Neuronal stem cell (in vitro differentiated cells): Measurements from ENCODE around the gene WWOX.
A peak's percentile ranks its signal among the peaks of the same experiment; 100 is the strongest.

Source experiments
- DNase-seq: peaks from one replicate; pipeline ENCODE4 v3.0.0-alpha.2; 2013; ENCODE audit warnings: low spot score
- H2AFZ ChIP-seq: one replicate; pipeline ENCODE4 v1.6.1; 2013; ENCODE audit warnings: mild to moderate bottlenecking, low read length, inconsistent platforms
- H2AK5ac ChIP-seq: 2 replicates; pipeline ENCODE4 v1.6.1; 2013; ENCODE audit warnings: low read depth, mild to moderate bottlenecking, inconsistent platforms, low read length, moderate library complexity, mixed read lengths
- H2BK120ac ChIP-seq: 2 replicates; pipeline ENCODE4 v1.6.1; 2013; ENCODE audit warnings: low read depth, mild to moderate bottlenecking, inconsistent platforms, low read length, moderate library complexity, mixed read lengths
- H2BK12ac ChIP-seq: one replicate; pipeline ENCODE4 v1.6.1; 2013; ENCODE audit warnings: low read length, inconsistent platforms
- H2BK15ac ChIP-seq: 2 replicates; pipeline ENCODE4 v1.6.1; 2013; ENCODE audit warnings: mild to moderate bottlenecking, low read length, inconsistent platforms, mixed read lengths
- H2BK5ac ChIP-seq: one replicate; pipeline ENCODE4 v1.6.1; 2013; ENCODE audit warnings: inconsistent platforms, mild to moderate bottlenecking, low read length, moderate library complexity
- H3K14ac ChIP-seq: one replicate; pipeline ENCODE4 v1.6.1; 2013; ENCODE audit warnings: low read length, inconsistent platforms
- H3K18ac ChIP-seq: 2 replicates; pipeline ENCODE4 v1.6.1; 2013; ENCODE audit warnings: low read length, inconsistent platforms
- H3K23ac ChIP-seq: 2 replicates; pipeline ENCODE4 v1.6.1; 2013; ENCODE audit warnings: low read depth, mild to moderate bottlenecking, mixed read lengths, low read length, inconsistent platforms; ENCODE audit not compliant: poor library complexity
- H3K27ac ChIP-seq: replicated peaks from 3 replicates; pipeline ENCODE4 v1.5.1; 2013; ENCODE audit warnings: low read length, inconsistent platforms
- H3K27me3 ChIP-seq, 3 experiments: 2 replicates each; pipeline ENCODE4 v1.6.1; 2013; ENCODE audit warnings: low read length in 3 of 3, mild to moderate bottlenecking in 2 of 3, inconsistent platforms in 1 of 3, low read depth in 1 of 3, mixed read lengths in 1 of 3, moderate library complexity in 1 of 3; ENCODE audit not compliant: control insufficient read depth in 3 of 3, insufficient read depth in 3 of 3
- H3K36me3 ChIP-seq, 2 donors: replicated peaks in 1 of 2; 2 replicates each; pipeline ENCODE4 v1.6.1; 2013; ENCODE audit warnings: low read length in 2 of 2; ENCODE audit not compliant: control insufficient read depth in 2 of 2, insufficient read depth in 2 of 2
- H3K4ac ChIP-seq: 2 replicates; pipeline ENCODE4 v1.6.1; 2013; ENCODE audit warnings: inconsistent platforms, mild to moderate bottlenecking, low read length, moderate library complexity
- H3K4me1 ChIP-seq, 2 donors: 1 replicate in 1 of 2; 2 replicates in 1 of 2; pipeline ENCODE4 v1.6.1; 2013; ENCODE audit warnings: low read length in 2 of 2, low read depth in 1 of 2; ENCODE audit not compliant: control insufficient read depth in 2 of 2, insufficient read depth in 1 of 2
- H3K4me2 ChIP-seq: one replicate; pipeline ENCODE4 v1.6.1; 2013; ENCODE audit warnings: mild to moderate bottlenecking, low read length, inconsistent platforms; ENCODE audit not compliant: insufficient read depth, poor library complexity, severe bottlenecking
- H3K4me3 ChIP-seq, 2 donors: 2 replicates each; pipeline ENCODE4 v1.5.1; 2013; ENCODE audit warnings: low read length in 2 of 2, mild to moderate bottlenecking in 2 of 2, inconsistent platforms in 1 of 2, moderate library complexity in 1 of 2
- H3K79me1 ChIP-seq: one replicate; pipeline ENCODE4 v1.6.1; 2013; ENCODE audit warnings: low read depth, mild to moderate bottlenecking, inconsistent platforms, low read length, moderate library complexity
- H3K9ac ChIP-seq: one replicate; pipeline ENCODE4 v1.6.1; 2013; ENCODE audit warnings: mild to moderate bottlenecking, low read depth, low read length, inconsistent platforms; ENCODE audit not compliant: poor library complexity
- H3K9me3 ChIP-seq, 2 donors: replicated peaks in 1 of 2; 2 replicates each; pipeline versions ENCODE3 to v1.6.1; 2013; ENCODE audit warnings: low read length in 2 of 2, mild to moderate bottlenecking in 2 of 2, inconsistent platforms in 1 of 2, low read depth in 1 of 2, mixed read lengths in 1 of 2, moderate library complexity in 1 of 2; ENCODE audit not compliant: control insufficient read depth in 2 of 2, insufficient read depth in 1 of 2
- H4K8ac ChIP-seq: one replicate; pipeline ENCODE4 v1.6.1; 2013; ENCODE audit warnings: low read depth, mild to moderate bottlenecking, inconsistent platforms, low read length, moderate library complexity
- H4K91ac ChIP-seq: one replicate; pipeline ENCODE4 v1.6.1; 2013; ENCODE audit warnings: low read length, low read depth, mild to moderate bottlenecking, inconsistent platforms; ENCODE audit not compliant: poor library complexity
- WGBS, 2 donors: extraction: QIAGEN DNeasy Blood & Tissue Kit; methylation state at CpG; one replicate each; pipeline ENCODE4 v1.1.7; 2013; ENCODE audit warnings: missing lambda C conversion rate in 2 of 2, mixed read lengths in 1 of 2; ENCODE audit not compliant: insufficient read length in 2 of 2, insufficient replicate concordance in 1 of 2; ENCODE audit errors: extremely low coverage in 2 of 2; 5-methylcytosine and 5-hydroxymethylcytosine counted together

WWOX gene

DNA sequence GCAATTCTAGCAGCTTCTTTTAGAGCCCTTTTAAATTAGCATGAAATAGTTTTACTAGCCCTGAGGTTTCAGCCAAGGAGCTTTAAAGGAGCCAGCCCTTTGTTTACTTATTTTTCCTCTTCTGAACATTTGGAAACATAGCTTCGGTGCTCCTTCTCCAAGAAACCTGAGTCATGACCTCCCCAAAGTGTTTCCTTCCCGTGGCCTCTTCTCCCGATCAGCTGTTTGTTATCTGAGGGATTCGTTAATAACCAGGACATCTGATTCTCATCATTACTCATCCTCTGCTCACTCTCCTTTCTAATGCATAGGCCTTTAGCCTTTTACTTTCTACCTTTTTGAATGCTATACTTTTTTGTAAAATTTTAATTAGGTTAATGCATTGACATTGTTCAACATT, 204.5 kb downstream of the WWOX start:
- H3K79me1 ChIP-seq = no peaks in the 10 kb centered on the region
- no peak overlapping the region for H3K9ac ChIP-seq
- H2BK15ac ChIP-seq = no peak overlapping the region
- DNase-seq = no peak
- no peak overlapping the region for H3K27ac ChIP-seq
- no peak overlapping the region for H2AFZ ChIP-seq
- no peaks in the 10 kb centered on the region for H3K27me3 ChIP-seq
- H4K91ac ChIP-seq = no peak overlapping the region
- no peak overlapping the region for H2BK5ac ChIP-seq
- no peak overlapping the region for H2BK120ac ChIP-seq
- no peak overlapping the region for H3K4me3 ChIP-seq
- H3K4me1 ChIP-seq = peaks cover 0 to 3% of the 10 kb centered on the region in 2 donors
- no peak overlapping the region for H3K14ac ChIP-seq
- no peak overlapping the region for H3K4ac ChIP-seq
- no peaks in the 10 kb centered on the region for H3K9me3 ChIP-seq
- H2AK5ac ChIP-seq = no peak overlapping the region
- no peak overlapping the region for H2BK12ac ChIP-seq
- no peak overlapping the region for H4K8ac ChIP-seq
- WGBS, 2 donors = no CpG with 5 or more reads among the region's 4 CpGs
- H3K4me2 ChIP-seq = no peak overlapping the region
- no peak overlapping the region for H3K18ac ChIP-seq
- H3K36me3 ChIP-seq = no peaks in the 10 kb centered on the region
- H3K23ac ChIP-seq = no peak overlapping the region

GRCh38 chr16:78306361-78306760, 206.9 kb downstream of the WWOX start:
- Histone ChIP-seq H2BK12ac (no peak overlapping the region), H3K9me3 (no peaks in the 10 kb centered on the region), H3K23ac (no peak overlapping the region), H2BK5ac (no peak overlapping the region), H2BK15ac (no peak overlapping the region), H3K4me2 (no peak overlapping the region), H3K9ac (no peak overlapping the region), H3K79me1 (no peaks in the 10 kb centered on the region), H4K8ac (no peak overlapping the region), H3K4me1 (peaks cover 8 to 14% of the 10 kb centered on the region in 2 donors), H2BK120ac (no peak overlapping the region), H3K4ac (no peak overlapping the region), H3K27ac (no peak overlapping the region), H3K14ac (no peak overlapping the region), H3K27me3 (no peaks in the 10 kb centered on the region), H4K91ac (no peak overlapping the region), H3K18ac (no peak overlapping the region), H2AK5ac (no peak overlapping the region), H2AFZ (no peak overlapping the region), H3K36me3 (no peaks in the 10 kb centered on the region), H3K4me3 (no peak overlapping the region)
- DNase-seq = no peak
- no CpG with 5 or more reads among the region's 1 CpG for WGBS, 2 donors

DNA sequence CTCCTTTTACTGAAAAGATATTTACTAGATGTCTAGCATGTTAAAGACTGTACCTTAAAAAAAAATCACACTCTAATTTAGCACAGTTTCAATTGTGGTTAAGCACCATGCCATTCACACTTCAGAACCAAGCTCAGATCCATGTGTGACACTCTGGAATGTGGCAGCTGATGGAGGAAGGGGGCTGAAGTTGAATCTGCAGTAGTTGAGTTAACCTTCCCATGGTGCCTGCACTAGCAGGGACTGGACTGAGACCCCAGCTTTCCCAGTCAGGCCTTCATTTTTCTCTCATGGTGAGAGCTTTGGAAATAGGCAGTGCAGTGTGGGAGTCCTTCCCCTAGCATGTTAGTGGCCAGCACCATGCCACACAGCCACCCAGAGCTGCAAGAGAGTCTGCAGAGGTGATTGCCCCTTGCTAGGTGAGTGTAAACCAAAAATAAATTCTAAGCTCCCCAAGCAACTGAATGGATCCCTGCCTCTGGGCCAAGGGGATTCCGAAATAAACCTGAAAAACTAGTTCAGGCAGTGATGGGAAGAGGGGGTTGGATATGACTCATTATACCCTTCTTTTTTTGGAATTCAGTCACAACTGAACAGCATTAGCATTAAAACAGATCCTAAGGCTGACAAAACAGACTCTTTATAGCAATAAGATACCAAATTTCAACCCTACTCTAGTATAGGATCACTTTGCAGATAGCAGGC, 208.5 kb downstream of the WWOX start:
- DNase-seq = no peak
- no peak overlapping the region for H3K4me2 ChIP-seq
- H2BK15ac ChIP-seq = no peak overlapping the region
- H3K27me3 ChIP-seq = no peaks in the 10 kb centered on the region
- no peak overlapping the region for H3K4ac ChIP-seq
- no peak overlapping the region for H2AFZ ChIP-seq
- H4K91ac ChIP-seq = no peak overlapping the region
- no peak overlapping the region for H2BK120ac ChIP-seq
- no peak overlapping the region for H4K8ac ChIP-seq
- no peak overlapping the region for H2BK5ac ChIP-seq
- peaks cover 16 to 19% of the 10 kb centered on the region in 2 donors for H3K4me1 ChIP-seq
- WGBS, 2 donors = no CpG with 5 or more reads among the region's 1 CpG
- no peak overlapping the region for H2BK12ac ChIP-seq
- no peak overlapping the region for H3K27ac ChIP-seq
- no peak overlapping the region for H3K18ac ChIP-seq
- H3K36me3 ChIP-seq = no peaks in the 10 kb centered on the region
- no peak overlapping the region for H3K9ac ChIP-seq
- no peaks in the 10 kb centered on the region for H3K9me3 ChIP-seq
- peak overlapping the region; percentile 27 for H3K14ac ChIP-seq
- H3K4me3 ChIP-seq = no peak overlapping the region
- no peak overlapping the region for H2AK5ac ChIP-seq
- H3K23ac ChIP-seq = no peak overlapping the region
- H3K79me1 ChIP-seq = no peaks in the 10 kb centered on the region

DNA sequence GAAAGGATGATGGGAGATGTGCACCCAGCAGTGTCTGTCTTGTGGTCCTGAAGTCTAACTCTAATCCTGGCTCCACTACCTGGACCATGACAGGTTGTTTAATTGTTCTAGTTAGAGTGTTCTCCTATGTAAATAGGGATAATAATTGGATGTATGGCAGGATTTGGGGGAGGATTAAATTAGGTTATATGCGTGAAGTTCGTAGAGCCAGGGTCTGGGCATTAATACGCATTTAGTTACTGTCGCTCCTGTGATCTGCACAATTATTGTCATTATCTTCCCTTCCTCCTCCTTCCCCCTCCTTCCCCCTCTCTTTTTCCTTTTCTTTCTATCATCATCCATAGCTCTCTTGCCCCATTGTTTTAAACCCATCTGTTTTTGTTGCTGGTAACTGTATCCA, 210.3 kb downstream of the WWOX start:
- H3K4me2 ChIP-seq = no peak overlapping the region
- no peaks in the 10 kb centered on the region for H3K27me3 ChIP-seq
- no peak overlapping the region for H2AFZ ChIP-seq
- no peak overlapping the region for H4K8ac ChIP-seq
- no peak overlapping the region for H2BK120ac ChIP-seq
- H3K36me3 ChIP-seq = no peaks in the 10 kb centered on the region
- H3K4ac ChIP-seq = no peak overlapping the region
- H3K4me3 ChIP-seq = no peak overlapping the region
- no peaks in the 10 kb centered on the region for H3K9me3 ChIP-seq
- H2BK15ac ChIP-seq = no peak overlapping the region
- H2BK12ac ChIP-seq = no peak overlapping the region
- DNase-seq = no peak
- no peak overlapping the region for H3K27ac ChIP-seq
- no peak overlapping the region for H2AK5ac ChIP-seq
- no peak overlapping the region for H4K91ac ChIP-seq
- no peak overlapping the region for H3K23ac ChIP-seq
- peaks cover 16 to 19% of the 10 kb centered on the region in 2 donors for H3K4me1 ChIP-seq
- no peaks in the 10 kb centered on the region for H3K79me1 ChIP-seq
- H2BK5ac ChIP-seq = no peak overlapping the region
- 100% methylated on average over 2 of the region's 4 CpGs; no CpG with 5 or more reads in 1 of the 2 donors for WGBS, 2 donors
- H3K18ac ChIP-seq = no peak overlapping the region
- H3K14ac ChIP-seq = no peak overlapping the region
- H3K9ac ChIP-seq = no peak overlapping the region
